Activated gamma-delta T cell (primary cell): ENCODE measurements around the gene C2orf72.
"Not testable (repeated sequence)": the region's sequence is repeated elsewhere in the genome, so short reads cannot be mapped to it uniquely, and the experiment has no call there.

ENCODE experiments used
- DNase-seq: peaks from one replicate; lab custom pipeline; 2025; lab: John Stamatoyannopoulos, UW
- total RNA-seq, 2 donors: gene quantifications; one replicate each; lab custom pipeline; 2026; lab: John Stamatoyannopoulos, UW

C2orf72 gene
- 0.05 to 0.13 reads per million in 2 donors for total RNA-seq

DNA sequence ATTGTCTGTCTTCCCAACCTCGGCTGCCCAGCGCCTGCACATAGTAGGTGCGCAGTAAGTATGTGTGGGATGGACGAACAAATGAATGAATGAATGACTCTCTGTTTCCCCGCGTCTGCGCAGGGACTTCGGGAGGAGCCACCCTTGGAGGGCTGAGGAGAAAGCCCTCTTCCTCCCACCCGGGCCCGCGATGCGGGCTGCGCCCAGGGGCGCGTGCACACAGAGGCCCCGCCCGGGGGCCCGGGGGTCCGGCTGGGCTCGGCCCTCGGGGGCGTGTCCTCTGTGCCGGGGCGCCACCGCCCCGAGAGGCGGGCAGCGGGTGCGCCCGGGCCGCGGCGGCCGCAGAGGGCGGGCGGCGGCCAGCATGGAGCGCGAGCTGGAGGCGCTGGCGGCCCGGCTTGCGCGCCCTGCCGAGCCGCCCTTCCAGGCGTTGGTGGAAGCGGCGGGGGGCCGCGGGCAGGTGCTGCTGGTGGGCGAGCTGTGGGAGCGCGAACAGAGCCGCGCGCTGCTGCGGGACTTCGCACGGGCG lies at the start of gene C2orf72:
Gene C2orf72, plus strand, starts transcription at position 322 of the 529 bp plus-strand sequence. Its CDS starts 43 bp downstream, at position 365.
- DNase-seq, result no peak

DNA sequence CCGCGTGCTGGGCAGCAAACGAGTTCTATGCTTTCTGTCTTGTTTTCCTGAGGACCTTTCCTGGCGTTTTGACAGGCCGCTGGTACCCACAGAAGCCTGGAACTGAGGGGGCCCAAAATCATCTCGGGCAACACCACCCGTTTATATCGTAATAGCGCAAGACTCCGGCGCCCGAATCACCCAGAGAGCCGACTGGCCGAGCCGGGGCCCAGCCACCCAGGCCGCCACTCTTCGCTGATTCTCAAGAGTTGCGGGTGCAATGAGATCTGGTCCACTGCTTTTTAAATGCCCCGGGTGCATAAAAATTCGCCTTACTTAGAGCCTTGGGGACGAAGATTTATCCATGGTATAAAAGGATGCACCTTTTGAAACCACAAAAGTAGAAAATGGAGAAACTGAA lies 47.6 kb upstream of the C2orf72 start:
- no peak for DNase-seq

DNA sequence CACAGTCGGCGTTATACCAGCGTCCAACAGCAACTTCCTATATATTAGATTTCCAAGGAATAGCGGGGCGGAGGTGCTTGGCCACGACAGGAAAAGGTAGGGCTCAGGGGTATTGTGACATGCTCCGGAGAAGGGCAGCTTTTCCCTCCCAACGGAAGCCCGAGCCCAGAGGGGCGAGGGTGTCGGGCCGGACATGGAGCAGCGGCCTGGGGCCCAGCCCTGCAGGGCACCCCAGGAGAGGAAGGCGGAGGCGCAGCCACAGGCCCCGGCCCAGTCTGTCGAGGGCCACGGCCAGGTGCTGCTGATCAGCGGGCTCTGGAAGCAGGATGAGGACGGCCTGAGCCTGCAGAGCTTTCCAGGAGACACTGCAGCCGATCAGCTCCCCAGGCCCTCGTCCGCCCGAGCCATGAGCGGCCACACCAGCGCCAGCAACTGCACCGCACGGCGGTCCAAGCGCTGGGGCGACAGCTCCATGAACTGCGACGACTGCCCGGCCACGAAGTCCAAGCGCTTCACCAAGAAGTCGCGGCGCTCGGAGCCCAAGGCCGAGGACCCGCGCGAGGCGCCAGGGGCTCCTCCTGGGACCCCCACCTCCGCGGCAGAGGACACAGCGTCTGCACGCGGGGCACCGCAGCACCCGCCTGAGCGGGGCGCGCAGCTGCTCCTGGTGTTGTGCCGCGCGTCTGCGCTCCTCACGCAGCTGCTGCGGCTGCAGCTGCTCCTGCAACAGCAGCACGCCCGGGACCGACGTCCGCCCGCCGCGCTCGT lies 47.0 kb upstream of the C2orf72 start:
- no peak for DNase-seq

DNA sequence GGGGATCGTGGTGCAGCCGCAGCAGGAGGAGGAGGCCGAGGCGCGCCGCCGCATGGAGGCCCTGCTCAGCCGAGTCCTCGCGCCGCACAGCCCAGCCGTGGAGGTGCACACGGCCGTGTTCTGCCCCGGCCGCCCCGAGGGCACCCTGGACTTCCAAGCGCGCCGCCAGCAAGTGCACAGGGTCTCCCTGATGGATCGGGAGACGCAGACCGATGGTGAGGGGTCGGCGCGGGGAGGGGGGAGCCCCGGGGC lies 46.5 kb upstream of the C2orf72 start:
- DNase-seq, result no peak

DNA sequence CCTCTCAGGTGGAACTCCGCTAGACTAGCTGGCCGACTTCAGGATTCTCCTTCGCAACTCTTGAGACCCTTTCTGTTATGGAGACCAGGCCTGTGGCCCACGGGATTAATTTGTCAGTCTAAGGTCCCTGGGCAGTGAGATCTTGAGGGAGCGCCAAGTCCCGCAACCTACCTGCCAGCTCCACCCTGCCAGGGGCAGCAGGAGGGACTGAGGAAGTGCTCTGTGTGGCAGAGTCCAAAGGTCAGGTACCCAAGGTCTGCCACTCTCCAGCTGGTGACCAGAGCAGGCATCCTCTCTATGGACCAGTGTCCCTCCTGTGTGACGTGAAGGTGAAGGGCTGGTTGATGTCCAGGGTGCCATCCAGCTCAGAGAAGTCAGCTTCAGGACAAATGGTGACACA lies 45.7 kb upstream of the C2orf72 start:
- DNase-seq, result no peak

DNA sequence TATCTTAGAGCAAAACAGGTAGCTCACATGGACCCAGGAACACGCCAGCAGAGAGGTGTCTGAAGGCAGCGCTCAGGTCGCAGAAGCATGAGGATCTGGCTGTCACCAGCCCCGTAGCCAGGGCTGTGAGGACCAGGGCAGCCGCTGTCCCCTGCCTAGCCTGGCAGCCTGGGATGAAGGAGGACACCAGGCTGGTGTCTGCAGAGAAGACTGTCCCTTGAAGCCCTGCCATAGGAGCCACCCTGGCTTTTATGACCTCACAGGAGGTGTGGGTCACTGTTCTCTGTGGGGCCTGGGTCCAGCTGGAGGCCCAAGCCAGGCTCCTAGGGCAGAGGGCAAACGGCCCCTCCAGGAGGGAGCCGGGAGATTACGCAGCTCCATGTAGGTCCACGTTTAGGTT lies 41.5 kb upstream of the C2orf72 start, which contains the start of gene SPATA3:
Gene SPATA3, plus strand, starts transcription at position 301 of the 400 bp plus-strand sequence. CDS start 113 bp downstream, outside the sequence.
- no peak for DNase-seq

DNA sequence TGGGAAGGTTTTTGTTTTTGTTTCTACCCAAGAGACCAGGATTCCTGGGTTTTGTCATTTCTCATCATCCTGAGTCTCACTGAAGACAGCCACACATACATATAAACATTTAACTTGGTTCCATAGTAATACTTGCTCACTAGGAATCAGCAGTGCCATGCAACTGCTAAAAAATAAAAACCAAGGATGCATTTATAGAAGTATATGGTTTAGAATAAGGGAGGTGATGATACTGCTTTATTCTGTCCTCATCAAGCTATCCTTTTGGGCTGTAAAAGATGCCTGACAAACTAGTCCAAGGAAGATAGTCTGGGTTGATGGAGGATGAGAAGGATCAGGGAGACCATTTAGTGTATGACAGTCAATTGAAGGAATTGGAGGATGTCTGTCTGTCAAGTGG lies 40.7 kb upstream of the C2orf72 start:
- DNase-seq, result no peak

DNA sequence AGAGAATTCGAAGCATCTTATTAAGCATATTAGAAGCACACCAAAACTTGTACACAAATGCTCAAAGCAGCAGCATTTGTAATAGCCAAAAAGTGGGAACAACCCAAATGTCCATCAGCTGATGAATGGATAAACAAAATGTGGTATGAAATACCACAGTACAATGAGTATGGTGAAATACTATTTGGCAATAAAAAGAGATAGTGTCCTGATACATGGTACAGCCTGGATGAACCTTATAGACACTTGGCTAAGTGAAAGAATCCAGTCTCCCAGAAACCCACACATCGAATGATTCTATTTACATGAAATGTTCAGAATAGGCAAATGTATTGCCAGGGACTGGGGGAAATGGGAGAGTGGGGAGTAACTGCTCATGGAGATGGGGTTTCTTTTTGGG lies 38.4 kb upstream of the C2orf72 start:
- DNase-seq, result no peak

DNA sequence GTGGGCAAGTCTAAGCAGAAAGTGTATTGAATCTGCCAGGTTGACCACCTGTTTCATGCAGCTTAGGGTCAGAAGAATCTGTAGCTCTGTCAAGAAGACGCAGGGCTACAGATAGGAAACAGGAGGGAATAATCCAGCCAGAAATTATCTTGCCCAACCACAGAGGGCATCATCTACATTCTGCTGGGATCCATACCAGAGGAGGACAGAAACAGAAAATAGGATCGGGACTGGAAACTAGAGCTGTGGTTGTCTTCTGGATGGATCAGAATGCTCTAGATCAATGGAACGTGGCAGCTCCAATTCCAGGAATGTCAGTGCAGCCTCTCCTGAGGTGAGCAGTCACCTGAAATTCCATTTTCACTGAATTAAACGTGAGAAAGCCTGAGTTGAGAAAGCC lies 37.8 kb upstream of the C2orf72 start:
- no peak for DNase-seq

DNA sequence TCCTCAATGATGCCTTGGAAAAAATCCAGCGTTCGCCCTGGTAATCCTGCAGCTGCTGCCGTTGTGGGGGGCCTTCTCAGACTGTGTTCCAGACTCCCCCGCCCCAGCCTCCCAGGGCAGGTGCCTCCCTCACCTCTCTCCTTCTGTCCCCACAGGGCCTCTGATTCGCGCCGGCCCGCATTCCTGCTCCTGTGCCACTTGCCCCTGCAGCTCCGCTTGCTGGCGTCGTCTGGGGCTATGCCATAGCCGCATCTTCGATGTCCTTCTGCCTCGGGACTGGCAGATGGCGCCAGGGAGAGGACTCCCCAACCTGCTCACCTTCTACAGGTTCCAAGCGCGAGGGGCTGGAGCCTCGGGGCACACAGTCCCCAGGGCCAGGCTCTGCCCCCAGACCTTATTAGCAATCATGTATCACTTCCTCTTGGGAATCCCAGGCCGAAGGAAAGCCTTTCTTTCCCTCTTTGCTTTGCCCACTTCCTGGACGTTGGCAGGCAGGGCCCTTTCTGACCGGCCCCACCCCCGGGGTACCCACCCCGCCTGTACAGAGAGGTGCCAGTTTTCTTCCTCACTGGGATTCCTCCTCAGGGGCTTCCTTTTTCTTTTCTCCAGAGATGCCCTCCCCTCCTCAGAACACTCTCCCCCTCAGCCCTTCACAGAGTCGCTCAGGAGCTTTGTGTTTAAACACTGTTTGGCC lies 37.0 kb upstream of the C2orf72 start:
- no peak for DNase-seq

DNA sequence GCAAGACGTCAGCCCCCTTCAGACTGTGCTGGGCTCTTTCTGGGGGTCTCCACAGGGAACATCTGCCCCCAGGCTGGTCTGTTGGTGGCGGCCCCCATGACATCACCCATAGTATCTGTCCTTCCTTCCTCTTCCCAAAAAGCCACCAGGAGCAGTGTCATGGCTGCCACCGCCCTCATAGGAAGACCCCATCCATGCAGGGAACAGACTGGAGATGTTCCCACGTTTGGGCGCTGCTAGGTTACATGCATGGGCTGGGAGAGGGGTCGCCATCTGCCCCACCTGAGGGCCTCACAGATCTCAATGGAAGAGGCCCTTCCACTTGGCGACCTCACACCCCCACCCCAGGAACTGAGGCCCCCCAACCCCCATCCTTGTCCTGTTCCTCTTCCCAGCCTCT lies 36.3 kb upstream of the C2orf72 start:
- no peak for DNase-seq

DNA sequence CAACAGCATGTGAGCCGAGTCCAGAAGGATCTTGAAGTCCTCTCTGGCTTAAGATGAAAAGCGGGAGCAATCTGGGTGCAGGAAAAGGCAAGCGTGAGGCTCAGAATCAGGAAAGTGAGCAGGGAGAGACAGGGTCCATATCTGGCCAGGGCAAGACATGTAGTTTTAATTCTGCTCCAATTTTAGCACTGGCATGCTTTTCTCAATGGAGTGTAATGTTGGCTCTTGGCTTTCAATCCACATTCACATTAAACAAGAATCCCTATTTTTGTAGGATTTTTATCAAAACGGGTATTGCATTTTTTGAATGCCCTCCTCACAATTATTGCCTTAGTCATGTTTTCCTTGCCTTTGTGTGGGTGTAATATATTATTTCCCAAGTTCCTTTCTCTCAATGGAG lies 35.4 kb upstream of the C2orf72 start:
- no peak for DNase-seq

DNA sequence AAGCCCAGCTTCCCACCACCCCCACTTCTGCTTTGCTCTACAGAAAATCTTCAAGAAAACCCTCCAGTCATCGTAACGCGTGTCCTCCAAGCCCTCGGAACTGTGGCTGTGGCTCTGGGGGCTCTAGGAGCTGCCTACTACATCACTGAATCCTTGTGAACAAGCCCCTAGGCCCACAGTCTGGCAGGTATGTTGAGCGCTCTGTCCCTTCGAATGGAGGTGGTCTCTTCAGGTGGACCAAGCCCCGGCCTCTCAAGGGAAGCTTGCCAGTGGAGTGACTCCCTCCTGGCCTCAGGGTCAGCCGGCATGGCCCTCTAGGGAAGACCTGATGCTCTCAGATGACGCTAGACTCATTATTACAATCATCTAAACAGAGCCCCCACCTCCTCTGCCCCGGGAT lies 34.7 kb upstream of the C2orf72 start:
- no peak for DNase-seq

DNA sequence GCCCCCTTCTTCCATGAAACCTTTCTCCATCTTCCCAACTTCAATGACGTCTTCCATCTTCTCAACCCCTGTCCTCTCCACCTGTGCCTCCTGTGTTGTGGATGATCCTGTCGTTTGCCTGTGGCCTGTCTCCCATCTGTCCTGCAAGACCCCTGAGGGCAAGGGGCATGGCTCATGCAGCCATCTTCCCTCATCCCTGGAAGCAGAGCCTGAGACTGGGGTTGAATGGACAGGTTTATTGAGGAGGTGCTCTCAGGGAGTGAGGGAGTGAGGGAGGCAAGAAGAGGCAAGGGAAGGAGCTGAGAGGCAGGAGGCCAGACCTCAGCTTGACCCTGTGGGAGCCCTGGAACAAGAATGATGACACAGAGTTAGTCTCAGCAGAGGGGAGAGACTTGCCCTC lies 34.1 kb upstream of the C2orf72 start:
- DNase-seq, result no peak

DNA sequence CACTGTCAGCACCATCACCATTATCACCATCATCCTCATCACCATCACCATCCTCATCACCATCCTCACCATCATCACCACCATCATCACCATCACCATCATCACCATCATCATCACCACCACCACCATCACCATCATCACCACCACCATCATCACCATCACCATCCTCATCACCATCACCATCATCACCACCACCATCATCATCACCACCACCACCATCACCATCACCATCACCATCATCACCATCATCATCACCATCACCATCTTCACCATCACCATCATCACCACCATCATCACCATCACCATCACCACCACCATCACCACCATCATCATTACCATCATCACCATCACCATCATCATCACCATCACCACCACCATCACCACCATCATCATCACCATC lies 32.4 kb upstream of the C2orf72 start:
- DNase-seq, result not testable (repeated sequence)

DNA sequence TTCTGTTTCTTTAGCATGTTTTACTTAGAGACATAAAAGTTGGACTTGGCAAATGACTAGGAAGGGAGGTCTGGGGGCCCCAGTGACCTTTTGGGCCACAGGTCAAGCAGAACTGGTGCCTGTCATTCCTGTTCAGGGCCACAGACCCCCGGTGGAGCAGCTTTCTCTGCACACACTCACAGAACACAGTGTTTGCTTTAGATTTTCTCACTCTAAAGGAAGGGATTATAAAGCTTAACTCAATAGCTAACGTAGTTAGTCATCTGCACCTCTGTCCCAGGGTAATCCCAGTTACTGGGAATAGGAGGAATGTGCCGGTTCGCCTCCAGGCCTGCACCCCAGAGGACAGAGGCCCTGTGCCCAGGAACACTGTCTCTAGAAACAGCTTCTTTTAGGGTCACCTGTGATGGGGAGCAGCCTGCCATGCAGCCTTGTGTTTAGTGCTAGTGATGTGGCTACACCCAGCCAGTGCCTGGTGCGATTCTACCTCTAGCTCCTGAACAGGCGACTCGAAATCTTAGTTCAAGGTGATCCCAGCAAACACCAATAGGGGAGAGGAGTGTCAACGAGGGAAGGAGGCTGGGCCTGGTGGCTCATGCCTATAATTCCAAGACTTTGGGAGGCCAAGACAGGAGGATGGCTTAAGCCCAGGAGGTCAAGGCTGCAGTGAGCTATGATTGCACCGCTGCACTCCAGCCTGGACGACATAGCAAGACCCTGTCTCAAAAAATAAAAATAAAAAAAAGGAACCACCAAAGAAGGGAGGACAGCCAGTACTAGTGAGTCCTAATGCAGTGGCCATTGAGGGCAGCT lies 29.8 kb upstream of the C2orf72 start:
- no peak for DNase-seq

DNA sequence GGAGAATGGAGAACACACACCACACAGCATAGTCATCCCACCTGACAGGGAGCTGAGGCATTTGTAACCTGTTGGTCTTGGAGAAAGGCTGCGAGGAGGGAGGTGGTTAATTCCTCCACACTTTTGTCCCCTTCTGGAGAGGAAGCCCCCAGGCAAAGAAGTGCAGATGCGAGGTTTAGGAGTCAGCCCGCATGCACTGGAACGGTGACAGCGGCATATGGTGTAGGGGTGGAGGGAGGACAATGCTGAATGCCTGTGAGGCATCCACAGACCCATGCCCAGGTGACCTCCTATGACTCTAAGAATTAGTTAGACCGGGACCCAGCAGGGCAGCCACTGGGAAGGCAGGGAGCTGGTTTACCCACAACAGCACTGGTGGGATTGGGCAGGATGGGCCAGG lies 29.2 kb upstream of the C2orf72 start:
- no peak for DNase-seq

DNA sequence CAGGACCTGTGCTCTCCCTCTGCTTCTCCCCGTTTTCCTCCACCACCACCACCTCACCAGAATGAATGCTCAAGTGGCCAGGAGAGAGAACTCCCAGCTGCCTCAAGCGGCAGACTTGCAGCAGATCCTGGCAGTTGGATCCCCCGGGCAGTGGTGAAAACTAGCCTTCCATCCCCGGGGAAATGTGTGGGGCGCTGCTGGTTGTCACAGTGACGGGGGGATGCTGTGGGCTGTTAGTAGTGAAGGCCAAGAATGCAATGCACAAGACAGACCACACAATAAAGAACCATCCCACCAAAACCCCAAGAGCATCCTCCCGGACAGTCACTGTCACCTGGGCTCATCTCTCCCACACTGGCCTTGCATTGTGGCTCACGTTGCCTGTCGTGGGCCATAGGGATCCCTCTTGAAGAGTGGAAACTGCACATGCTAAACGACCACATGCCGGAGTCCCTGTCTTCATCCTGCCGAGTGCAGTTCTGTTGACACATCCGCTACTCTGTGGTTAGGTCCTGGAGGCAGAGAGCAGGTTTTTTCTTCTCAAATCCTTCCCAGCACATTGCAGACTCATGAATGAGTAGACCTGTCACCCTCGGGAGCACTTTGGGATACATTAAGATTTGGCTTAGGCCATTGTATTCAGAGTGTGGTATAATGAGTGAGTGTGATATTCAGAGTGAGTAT lies 27.9 kb upstream of the C2orf72 start:
- no peak for DNase-seq

DNA sequence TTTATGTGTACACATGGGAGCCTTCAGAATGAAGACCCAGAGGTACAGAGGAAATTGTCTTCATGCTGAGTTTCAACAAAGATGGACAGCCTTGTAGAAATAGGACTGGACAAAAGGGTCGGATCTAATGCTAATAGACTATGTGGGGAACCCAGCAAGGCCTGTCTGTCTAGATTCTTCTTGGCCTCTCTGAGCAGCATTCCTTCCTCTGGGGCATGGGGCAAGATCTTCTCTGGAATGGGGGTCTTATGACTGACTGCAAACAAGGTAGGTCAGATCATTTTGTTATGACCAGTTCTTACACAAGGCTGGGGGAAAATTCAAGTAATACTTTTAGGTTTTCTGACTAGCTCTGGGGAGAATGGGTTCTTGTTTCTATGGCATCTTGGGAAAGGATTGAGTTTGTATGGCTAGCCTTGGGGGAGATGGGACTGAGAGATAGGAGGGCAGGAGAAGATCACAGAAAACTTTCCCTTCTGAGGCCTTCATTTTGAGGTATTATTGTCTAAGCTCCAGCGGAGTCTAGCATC lies 27.1 kb upstream of the C2orf72 start:
- no peak for DNase-seq

DNA sequence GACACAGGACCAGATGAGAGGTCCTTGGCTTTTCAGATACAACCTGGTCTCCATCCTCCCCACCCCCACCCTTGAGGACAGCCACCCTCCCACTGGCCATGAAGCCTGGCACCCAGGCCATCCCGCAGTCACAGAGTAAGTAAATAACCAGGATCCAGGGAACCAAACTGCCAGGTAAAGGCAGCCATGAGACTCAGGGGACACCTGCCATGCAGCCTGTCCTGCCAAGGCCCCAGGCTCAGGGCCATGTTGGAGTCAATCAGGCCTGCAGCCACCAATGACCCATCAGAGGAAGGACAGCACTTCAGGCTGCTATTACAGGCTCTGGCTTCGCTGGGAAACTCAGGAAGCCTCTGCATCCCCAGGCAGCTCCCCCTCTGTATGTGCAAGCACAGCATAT lies 25.8 kb upstream of the C2orf72 start:
- DNase-seq, result no peak

DNA sequence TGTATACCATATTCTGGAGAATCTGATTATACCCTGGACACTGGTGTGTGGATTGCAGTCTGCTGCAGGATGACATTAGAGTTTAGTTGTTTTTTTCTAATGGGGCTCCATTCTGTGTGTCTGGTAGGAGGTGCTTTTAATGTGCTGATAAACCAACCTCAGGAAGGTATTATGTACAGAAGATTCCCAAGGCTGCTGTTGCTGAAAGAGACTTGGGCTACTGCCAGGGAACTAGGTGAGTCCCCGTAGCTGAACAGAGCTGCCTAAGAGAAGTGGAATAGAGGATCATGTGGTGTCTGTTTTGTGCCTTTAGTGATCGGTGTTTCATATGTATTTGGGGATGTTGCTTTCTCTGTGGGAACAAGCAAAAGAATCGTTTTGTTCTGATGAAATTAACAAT lies 24.9 kb upstream of the C2orf72 start:
- DNase-seq, result no peak

DNA sequence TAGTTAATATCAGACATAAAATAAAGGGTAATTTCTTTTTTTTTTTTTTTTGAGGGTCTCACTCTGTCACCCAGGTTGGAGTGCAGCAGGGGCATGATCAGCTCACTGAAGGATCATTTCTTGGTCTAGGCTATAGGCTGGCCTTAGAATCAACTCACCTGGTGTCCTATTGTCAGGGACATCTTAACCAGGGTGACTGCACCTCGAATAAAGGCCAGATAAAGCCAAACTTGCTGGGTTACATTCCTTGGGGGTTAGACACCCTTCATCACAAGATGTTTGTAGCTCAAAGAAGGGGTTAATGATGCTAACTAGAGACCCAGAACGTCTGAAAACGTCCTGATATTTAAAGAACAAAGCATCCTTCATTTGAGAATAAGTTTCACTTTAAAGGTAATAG lies 23.5 kb upstream of the C2orf72 start:
- DNase-seq, result no peak
